CD4-positive, alpha-beta T cell treated with Interleukin-4 for 1 hour (primary cell): ENCODE data around the gene ZNF174.

Source experiments
- DNase-seq, 2 donors: peaks; one replicate each; pipeline ENCODE4 v3.0.0-alpha.2; 2020 to 2022

Gene ZNF174

GRCh38 chr16:3443108-3444031, 42.4 kb downstream of the ZNF174 start, which contains the start of the genes NAA60 and ZNF597:
TSS of gene NAA60 (plus strand) at chr16:3443680. CDS start at chr16:3476228, 32,548 bp downstream.
TSS of gene ZNF597 (minus strand) at chr16:3443504. CDS start at chr16:3443153, 351 bp downstream.
- peak; percentile 90 to 91 for DNase-seq

DNA sequence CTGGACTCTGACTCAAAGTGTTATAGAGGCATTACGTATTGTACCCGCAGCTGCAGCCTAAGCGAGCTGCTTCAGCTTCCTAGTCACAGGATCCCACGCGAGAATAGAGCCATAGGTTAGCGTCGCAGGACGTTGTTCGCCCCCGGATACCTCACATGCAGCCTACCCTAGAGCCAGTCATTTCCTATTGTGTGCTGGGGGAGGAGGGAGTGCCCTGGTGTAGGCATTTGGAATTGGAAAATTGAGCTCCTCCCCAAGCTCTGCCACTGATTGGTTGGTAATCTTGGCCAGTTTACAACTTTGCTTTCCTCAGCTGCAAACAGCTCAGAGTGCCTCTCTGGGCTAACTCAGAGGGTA, 43.0 kb downstream of the ZNF174 start:
- peak; percentile 14 to 37 for DNase-seq

DNA sequence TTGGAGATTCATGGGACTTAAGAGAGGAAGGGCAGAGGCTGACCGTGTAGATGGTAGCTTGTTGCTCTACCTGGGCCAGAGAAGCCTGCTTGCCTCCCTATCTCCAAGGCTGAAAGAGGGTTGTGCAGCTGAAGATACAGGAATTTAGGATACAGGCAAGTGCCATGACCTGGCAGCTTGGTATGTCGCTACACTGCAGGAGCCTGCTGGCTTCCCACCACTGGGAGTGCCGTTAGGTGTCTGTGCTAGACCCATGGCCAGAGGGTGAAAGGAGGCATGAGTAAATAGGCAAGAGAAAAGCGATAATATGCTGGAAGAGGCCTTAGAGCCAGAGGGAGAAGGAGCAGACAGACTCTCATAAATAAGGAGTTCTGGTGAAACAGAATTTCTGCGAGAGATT, 53.1 kb downstream of the ZNF174 start:
- no peak for DNase-seq

- no peak for DNase-seq
Observed at GRCh38 chr16:3454631-3455147, 53.7 kb downstream of the ZNF174 start.

DNA sequence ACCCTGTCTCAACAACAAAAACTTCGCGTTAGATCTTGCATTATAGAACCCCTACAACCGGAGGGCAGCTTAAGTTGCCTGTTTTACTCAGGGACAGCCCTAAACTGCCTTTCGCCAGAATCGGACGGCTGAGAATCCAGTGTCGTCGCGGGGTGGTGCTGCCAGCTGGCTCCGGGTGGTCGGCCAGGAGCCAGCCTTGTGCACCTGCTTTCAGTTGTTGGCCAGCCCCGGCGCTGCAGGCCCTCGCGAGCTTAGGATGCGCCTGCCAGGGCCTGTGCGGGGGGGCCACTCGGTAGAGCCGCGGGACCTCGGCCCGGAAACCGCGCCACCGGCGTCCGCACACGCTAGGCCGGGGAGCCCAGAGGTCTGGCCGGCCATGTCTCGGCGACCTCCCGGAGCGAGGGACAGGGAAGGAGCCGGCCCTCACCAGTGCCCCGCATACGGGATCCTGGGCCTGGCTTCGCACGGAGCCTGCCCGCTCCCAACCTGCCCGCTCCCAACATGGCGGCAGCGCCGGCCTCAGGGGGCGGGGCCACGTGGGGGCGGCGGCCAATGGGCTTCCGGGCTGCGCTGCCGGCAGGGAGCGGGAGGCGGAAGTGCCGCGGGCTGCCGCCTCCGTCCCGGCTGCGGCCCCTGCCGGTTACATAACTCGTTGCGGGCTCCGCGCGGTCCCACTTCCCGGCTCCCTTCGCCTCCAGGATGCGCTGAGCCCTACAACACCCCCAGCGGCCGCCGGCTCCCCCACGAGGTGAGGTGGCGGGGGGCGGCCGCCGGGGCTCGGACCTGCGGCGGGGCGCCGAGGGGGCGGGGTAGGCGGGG, 56.6 kb downstream of the ZNF174 start:
- DNase-seq, result peak; percentile 89 to 90

DNA sequence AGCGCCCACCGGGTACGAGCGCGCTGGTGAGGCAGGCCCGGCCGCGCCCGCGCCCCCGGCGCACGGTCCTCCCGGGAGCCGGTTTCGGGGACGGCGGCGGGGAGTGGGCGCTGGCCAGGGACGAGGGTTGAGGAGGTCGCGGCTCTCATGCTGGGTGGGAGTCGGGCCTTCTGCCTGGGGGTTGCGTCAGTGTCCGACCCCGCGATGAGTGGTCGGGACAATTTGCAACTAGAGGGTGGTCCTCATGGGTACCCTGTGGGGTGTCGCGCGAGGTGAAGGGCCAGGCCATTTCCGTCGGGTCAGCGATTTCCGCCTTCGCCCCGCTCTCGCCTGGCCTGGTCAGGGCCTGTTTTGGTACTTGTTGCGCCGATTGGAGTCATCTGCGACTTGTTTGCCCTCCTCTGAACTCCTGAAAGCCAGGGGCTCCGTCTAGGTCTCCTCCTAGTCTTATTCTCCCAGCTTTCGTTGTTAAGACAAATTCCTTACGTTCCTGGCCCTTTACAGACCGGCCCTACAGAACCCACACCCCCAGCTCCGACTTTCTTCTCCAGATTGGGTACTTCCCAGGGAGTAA, 57.4 kb downstream of the ZNF174 start:
- no peak for DNase-seq

DNA sequence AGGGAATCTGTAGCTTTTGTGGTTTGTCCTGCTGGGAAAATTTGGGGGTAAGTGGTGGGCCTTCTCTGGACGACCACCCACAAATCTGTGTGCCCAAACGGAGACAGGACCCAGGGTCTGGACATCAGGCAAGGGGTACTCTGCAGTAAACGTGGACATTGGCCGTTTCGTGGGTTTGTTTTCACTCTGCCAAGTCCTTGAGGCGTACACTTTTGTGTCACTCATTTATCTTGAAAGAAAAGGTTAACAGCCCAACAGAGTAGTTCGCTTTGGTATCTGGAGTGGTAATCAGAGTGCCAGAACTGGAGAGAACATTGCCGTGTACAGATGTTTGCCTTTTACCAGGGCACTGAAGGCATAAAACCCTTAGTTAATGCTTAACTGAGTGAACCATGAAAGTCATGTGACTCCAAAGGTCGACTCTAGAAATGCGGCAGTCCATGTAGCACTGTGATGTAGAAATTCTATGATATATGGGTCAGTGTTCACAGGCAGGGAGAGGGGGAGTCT, 57.9 kb downstream of the ZNF174 start:
- DNase-seq, result peak in 1 of 2 donors; percentile 22
